Cardiac fibroblast (primary cell): Measurements from ENCODE around the gene FUS.
"Not testable (repeated sequence)": the region's sequence is repeated elsewhere in the genome, so short reads cannot be mapped to it uniquely, and the experiment has no call there.

Source experiments
- DNase-seq, 2 donors: peaks; one replicate each; pipeline versions ENCODE4 v3.0.0 to v3.0.0-alpha.2; 2010; ENCODE audit warnings: low read depth in 2 of 2
- H3K4me3 ChIP-seq, 2 donors: replicated peaks in 1 of 2; 1 replicate in 1 of 2; 2 replicates in 1 of 2; pipeline ENCODE4 v1.5.1; 2011; ENCODE audit warnings: low read depth in 2 of 2, low read length in 2 of 2, mild to moderate bottlenecking in 2 of 2, moderate library complexity in 1 of 2
- CTCF ChIP-seq: IDR thresholded peaks from one replicate; pipeline ENCODE4 v1.5.1; 2011; ENCODE audit warnings: low read depth, mild to moderate bottlenecking, low read length, inconsistent platforms

The FUS gene

DNA sequence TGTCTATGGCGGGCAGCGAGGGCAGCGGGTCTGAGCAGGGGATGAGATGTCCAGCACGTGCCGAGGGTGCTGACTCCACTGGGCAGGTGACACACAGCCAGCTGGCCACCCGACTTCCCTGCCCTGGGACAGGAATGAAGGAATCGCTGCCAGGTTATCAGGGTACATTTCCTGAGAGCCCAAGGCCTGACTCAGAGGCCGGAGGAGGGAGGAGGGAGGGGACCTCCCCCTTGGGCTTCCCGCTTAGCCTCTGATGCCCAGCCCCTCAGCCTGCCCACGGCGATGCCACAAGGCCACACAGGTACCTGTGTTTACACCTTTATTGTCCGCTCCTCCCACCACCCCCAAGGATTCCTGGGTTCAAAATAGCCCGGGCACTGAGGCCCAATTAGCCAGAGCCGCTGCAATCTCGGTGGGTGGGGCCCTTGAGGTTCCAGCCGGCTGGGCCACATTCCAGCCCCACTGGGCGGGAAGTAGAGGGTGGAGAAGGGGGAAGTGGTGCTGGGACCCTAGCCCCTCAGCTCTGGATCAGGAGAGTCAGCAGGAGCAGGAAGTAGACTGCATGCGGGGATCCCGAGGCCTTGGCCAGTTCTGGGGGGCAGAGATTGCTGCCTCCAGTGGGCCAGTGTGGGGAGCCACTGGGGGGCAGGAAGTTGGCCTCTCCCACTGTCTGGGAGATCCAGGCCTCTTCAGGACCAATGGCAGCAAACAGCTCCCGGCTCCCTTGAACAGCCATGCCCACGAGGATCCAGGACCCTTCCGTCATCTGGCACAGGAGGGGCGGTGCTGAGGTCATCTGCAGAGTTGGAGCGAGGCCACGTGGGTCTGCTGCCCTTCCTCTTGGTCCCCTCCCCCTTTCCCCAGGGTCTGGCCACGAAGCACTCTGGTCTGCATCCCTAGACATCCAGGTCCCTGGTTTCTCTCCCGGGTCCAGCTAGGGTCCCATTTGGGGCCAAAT, 41.0 kb upstream of the FUS start:
- peak; percentile 66 for DNase-seq
- TF ChIP-seq CTCF = no peak
- H3K4me3 ChIP-seq = no peak overlapping the region

- DNase-seq, H3K4me3 ChIP-seq: not testable (repeated sequence)
Observed at GRCh38 chr16:31141071-31141469, 38.9 kb upstream of the FUS start.

DNA sequence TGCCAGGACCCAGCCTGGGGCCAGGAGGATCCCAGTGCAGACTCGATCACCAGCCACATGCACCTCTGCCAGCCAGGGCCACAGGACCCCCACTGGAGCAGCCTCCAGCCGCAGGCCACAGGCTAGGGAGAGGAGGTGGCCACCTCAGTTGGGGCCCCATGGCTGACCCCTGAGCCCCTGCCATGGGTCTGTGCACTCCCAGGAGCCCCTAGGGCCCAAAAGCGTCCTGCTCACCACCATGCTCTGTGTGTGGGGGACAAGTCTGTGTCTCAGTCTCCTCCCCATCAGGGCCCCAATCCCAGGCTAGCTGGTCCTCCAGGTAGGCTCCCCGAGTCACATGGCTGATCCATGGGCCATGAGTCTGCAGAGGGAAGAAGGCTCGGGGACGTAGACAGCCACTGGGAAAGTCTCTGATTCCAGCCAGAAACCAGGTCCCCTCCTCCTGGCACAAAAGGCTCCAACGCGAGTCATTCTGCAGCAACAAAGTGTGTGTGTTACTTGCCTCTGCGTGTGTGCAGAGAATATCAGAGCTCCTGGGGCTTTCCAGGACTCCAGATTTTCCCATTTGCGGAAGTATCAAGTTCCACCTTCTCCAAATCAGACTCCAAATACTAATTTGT, 38.3 kb upstream of the FUS start:
- no peak for TF ChIP-seq CTCF
- peak overlapping the region; percentile 1 to 17 for H3K4me3 ChIP-seq
- no peak for DNase-seq

DNA sequence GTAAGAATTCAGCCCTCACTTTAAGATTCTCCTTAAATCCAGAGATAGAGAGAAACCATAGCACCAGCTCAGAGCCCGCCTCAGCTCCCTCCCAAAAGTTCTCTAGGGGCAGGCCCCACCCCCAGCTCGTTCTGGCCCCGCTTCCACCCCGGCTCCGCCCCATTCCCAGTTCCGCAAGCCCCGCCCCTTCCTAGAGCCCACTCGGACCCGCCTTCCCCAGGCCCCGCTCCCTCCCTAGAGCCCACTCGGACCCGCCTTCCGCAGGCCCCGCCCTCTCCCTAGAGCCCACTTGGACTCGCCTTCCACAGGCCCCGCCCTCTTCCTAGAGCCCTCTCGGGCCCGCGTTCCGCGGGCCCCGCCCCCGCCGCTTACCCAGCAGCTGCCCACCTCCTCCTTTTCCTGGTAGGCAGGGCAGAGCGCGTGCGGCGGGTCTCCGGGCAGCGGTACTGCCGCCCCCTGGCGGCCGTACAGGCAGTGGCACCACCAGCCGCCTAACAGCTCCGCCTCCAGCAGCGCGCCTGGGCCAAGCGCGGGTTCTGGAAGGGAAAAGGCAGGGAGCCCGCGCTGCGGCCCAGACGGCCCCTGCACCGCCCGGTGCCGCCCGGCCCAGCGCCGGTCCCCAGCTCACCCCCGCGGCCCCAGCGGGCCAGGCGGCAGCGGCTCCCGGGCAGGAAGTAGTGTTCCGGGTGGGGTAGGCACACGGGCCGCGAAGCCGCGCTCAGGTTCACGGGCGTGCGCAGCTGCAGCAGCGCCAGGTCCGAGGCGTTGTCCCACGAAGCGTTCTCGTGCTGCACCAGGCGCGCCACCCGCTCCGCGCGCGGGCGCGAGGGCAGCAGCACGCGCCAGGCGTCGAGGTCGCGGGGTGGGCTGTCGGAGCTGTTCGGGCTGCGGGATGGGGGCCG, 37.6 kb upstream of the FUS start:
- DNase-seq = peak; percentile 99 to 100
- H3K4me3 ChIP-seq = peak overlapping the region; percentile 19 to 46
- TF ChIP-seq CTCF = peak; percentile 79

DNA sequence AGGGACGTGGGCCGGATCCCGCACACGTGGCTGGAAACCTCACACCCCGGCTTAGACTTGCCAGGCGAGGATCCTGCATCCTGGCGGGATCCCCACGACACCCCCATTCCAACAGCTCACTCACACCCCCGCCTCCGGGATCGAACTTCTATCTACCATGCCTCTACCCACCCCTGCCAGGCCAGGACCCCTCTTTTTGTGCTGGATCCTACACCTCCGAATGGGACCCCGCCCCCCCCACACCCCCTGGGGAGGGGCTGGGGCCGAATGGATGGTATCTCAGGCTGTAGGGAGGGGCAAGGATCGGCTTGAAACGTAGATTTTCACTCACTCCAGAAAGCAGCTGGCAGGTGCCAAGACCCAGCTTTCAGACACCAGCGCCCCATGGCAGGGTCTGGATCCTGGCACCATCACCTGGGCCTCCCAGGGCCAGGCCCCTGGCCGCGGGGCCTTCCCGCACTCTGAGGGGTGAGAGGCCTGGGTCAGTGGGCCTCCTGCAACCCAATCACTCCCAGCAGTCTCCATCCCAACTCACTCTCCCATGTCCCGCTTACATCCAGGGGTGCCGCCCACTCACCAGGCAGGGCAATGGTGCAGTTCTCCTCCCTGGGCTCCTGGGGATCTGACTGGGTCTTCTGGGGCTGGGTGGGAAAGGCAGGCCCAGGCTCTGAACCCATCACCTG, 36.8 kb upstream of the FUS start:
- no peak for DNase-seq
- TF ChIP-seq CTCF = no peak
- no peak overlapping the region for H3K4me3 ChIP-seq

GRCh38 chr16:31143694-31144148, 36.2 kb upstream of the FUS start:
- no peak for DNase-seq
- no peak for TF ChIP-seq CTCF
- no peak overlapping the region for H3K4me3 ChIP-seq

DNA sequence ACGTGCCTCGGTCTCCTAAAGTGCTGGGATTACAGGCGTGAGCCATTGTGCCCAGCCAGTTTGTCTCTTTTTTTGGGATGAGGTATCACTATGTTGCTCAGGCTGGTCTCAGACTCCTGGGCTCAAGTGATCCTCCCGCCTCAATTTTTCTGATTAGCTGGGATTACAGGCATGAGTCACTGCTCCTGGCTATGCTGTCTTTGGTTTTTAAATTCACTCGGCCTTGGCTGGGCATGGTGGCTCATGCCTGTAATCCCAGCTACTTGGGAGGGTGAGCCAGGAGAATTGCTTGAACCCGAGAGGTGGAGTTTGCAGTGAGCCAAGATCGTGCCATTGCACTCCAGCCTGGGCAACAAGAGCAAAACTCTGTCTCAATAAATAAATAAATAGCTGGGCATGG, 35.5 kb upstream of the FUS start:
- not testable (repeated sequence) for H3K4me3 ChIP-seq
- DNase-seq = peak in 1 of 2 donors; percentile 15
